Measurements from ENCODE around the gene OPTN.

Gene OPTN

GRCh38 chr10:13184276-13184675 lies 84.3 kb downstream of the OPTN start:
- no peak for DNase-seq (ENCODE audit: low read depth)

DNA sequence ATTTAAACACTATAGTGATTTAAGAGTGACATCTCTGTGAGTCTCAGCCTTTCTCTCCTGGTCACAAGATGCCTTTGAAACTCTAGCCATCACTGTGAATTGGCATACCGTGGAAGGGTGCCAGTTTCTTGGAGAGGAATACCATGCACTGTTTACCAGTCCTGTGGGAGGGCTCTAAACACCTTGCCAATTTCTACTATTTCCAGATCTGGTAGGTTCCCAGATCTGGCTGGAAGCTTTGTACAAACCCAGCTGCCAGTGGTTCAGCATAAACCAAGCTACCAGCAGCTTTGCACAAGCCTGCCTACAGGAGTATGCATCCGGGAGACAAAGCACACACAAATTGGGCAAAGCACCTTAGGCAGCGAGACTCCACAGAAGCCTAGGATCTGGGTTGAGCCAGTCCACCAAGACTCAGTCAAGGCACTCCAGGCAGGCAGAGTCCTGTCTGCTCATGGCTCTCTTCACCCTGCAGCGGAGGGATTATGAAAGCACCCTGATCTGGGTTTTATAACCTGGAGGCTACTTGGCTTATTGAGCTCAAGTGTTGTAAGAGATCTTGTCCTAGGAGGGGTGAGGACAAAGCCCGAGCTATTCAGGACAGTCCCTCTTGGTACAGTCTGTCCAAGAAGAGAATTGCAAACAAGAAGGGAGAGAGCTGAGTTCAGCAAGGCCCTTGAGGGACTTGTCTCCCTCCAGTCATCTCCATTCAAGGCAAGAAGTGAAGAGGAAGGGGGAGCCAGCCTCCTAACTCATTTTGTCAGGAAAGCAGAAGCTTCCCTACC lies 85.0 kb downstream of the OPTN start:
- DNase-seq (ENCODE audit: low read depth): no peak

DNA sequence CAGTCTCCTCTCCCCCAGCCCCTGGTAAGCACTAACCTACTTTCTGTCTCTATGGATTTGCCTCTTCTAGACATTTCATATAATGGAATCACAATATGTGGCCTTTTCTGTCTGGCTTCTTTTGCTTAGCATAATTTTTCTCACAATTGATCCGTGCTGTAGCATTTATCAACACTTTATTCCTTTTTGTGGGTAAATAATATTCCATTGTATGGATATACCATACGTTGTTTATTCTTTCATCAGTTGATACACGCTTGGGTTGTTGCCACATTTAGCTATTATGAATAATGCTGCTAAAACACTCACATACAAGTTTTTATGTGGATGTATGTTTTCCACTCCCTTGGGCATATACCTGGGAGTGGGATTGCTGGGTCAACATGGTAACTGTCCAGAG lies 87.2 kb downstream of the OPTN start:
- no peak for DNase-seq (ENCODE audit: low read depth)

Measured in HS-27A (cell line).